ENCODE results near the gene ECI1. TPM values are rescaled to one million over a fixed set of nuclear protein-coding genes. Genes with fewer than 3 reads are reported as not detected.

Gene ECI1
- total RNA-seq, 1 experiment from 2014 or later, result 95.4 TPM

- Histone ChIP-seq H3K56ac (ENCODE audit: insufficient read length, low read depth, low read length) (no peak overlapping the region), H3K18ac (ENCODE audit: insufficient read length, low read depth, low read length) (no peak overlapping the region), H3K4me1 (ENCODE audit: insufficient read depth, low read length) (no peaks in the 10 kb centered on the region), H2AK5ac (ENCODE audit: insufficient read length, low read length) (no peak overlapping the region), H3K14ac (ENCODE audit: insufficient read depth, low read length) (no peak overlapping the region), H3K9me3 (ENCODE audit: control insufficient read depth, low read depth, low read length) (no peaks in the 10 kb centered on the region), H3K23ac (ENCODE audit: insufficient read length, low read depth, low read length) (no peak overlapping the region), H2BK15ac (ENCODE audit: low read depth, low read length) (no peak overlapping the region), H3K4me2 (ENCODE audit: insufficient read depth, insufficient read length, low read length) (no peak overlapping the region), H4K91ac (ENCODE audit: insufficient read length, low read depth, low read length) (no peak overlapping the region), H3K9ac (ENCODE audit: extremely low read depth, insufficient read length, low read length) (no peak overlapping the region), H2BK120ac (ENCODE audit: low read depth, low read length, poor library complexity, severe bottlenecking) (no peak overlapping the region), H3K27ac (ENCODE audit: insufficient read length, low read depth, low read length) (no peak overlapping the region), H3K79me1 (ENCODE audit: insufficient read depth, low read depth, low read length, poor library complexity, severe bottlenecking) (no peaks in the 10 kb centered on the region), H2BK20ac (ENCODE audit: low read depth, low read length, poor library complexity, severe bottlenecking) (no peak overlapping the region), H3T11ph (ENCODE audit: low read length) (no peak overlapping the region), H4K8ac (replicated peaks; ENCODE audit: insufficient read length, low read depth, low read length) (no peak overlapping the region), H3K4ac (ENCODE audit: low read depth, low read length) (no peak overlapping the region), H3K27me3 (ENCODE audit: insufficient read depth, low read length) (no peaks in the 10 kb centered on the region), H2BK12ac (ENCODE audit: insufficient read length, low read depth, low read length) (no peak overlapping the region), H2AFZ (ENCODE audit: low read length) (no peak overlapping the region), H3K23me2 (ENCODE audit: insufficient read length, low read depth, low read length, poor library complexity, severe bottlenecking) (peaks cover 7% of the 10 kb centered on the region), H2BK5ac (ENCODE audit: insufficient read length, low read length) (no peak overlapping the region), H4K20me1 (ENCODE audit: control insufficient read depth, insufficient read depth, insufficient read length) (no peaks in the 10 kb centered on the region), H4K5ac (ENCODE audit: insufficient read length, low read depth, low read length) (no peak overlapping the region), H3K79me2 (ENCODE audit: insufficient read depth, low read length) (no peaks in the 10 kb centered on the region)
- Mint-ChIP-seq H3K27ac (no peak overlapping the region), H3K27me3 (ENCODE audit: low read depth) (peaks cover 2% of the 10 kb centered on the region), H3K9me3 (no peaks in the 10 kb centered on the region), H3K36me3 (ENCODE audit: insufficient read depth in 1 of 3, low read depth in 3 of 3) (no peaks in the 10 kb centered on the region), H3K4me1 (peaks cover 4 to 6% of the 10 kb centered on the region in 2 experiments; a peak in 1 of 4 replicates), H3K4me3 (no peak overlapping the region)
- DNase-seq, result no peak
- no peak for TF ChIP-seq CTCF (conservative IDR thresholded peaks at IDR 0.05)
- no CpG with 5 or more reads among the region's 25 CpGs for WGBS (ENCODE audit: extremely low coverage, insufficient read length, low lambda C conversion rate)
Measured at GRCh38 chr16:2190659-2191445, 60.5 kb downstream of the ECI1 start.
